ENCODE data around the gene NAA30.
"Not testable (repeated sequence)": the region's sequence is repeated elsewhere in the genome, so short reads cannot be mapped to it uniquely, and the experiment has no call there.

NAA30 gene

DNA sequence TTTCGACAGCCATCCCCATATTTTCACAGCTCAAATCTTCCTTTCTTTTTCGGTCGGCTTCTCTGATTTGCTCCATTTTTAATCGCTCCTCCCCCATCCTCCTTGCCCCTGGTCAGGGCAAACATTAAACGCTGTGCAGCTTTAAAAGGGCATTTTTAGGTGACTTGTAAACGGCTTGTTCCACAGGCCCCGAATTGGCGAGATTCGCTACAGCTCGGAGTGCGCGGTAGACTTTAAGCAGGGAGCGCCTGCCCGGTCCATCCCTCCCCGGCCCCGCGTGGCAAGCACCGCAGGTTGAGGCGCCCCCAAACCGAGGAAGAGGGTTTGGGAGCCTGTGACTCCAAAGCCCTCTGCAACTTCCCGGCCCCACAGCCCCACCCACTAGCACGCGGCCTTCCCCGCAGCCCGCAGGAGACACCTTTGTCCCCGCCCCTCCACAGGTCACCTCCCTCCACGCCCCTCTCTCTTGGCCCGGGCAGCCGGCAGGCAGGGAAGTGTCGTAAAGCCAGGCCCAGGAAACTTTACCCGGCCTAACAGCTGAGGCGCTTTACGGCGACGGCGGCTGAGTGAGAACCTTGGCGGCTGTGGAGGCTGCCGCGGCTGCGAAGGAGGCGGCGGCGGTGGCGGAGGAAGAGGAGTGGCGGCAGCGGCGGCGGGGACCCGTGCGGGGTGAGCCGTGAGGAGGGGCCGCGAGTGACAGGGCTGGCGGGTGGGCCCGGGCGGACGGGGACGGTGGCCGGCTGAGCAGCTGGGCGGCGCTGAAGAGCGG, at the start of gene NAA30:
Gene NAA30, plus strand, starts transcription at position 550 of the 769 bp plus-strand sequence. CDS start 372 bp downstream, outside the sequence.
- peak; percentile 97 for DNase-seq

DNA sequence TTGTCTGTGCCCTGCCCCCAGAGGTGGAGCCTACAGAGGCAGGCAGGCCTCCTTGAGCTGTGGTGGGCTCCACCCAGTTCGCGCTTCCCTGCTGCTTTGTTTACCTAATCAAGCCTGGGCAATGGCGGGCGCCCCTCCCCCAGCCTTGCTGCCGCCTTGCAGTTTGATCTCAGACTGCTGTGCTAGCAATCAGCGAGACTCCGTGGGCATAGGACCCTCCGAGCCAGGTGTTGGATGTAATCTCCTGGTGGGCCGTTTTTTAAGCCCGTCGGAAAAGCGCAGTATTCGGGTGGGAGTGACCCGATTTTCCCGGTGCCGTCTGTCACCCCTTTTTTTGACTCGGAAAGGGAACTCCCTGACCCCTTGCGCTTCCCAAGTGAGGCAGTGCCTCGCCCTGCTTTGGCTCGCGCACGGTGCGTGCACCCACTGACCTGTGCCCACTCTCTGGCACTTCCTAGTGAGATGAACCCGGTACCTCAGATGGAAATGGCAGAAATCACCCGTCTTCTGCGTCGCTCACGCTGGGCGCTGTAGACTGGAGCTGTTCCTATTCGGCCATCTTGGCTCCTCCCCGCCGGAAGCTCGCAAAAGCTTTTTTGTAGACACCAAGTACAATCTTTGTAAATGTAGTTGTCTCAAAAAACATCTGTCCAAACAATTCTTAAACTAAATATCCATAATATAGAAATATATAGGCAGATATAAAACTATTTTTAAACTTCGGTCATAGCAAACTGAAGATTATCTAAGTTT, 46.7 kb upstream of the NAA30 start:
- DNase-seq: not testable (repeated sequence)

DNA sequence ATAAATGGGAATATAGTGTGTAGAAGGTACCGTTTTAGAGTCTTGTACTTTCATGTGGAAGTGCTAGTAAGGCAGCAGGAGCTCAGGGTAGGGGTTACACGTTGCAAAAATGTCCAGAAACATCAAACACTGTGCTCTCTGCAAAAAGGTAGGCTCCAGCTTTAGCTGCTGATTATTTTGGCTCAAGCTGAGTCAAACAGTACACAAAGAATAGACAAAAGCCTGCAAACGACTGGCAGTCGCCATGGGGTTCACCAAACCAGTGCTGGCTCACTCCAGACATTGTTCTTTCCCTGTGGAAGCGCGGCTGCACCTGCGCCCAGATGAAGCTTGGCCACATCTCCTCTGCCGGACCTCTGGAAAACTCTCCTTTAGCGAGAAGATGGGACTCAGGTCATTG, 45.3 kb upstream of the NAA30 start:
- no peak for DNase-seq

DNA sequence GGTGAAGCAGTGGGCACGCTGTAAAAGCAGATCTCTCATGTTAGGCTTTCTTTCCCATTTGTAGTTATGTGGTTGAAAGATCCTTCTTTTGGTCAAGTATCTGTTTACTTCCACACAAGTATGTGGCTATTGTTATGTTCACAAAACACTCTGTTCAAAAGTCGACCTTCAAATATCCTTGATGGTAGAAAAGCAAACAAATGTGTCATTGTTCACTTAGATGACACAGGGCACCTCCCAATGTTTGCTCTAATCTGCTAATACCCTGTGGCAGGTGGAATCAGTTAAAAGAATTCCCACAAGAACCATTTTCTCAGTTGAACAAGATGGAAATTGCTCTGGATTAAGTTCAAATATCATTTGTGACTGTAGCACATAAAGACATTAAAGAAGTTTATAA, 43.6 kb upstream of the NAA30 start:
- DNase-seq: no peak

DNA sequence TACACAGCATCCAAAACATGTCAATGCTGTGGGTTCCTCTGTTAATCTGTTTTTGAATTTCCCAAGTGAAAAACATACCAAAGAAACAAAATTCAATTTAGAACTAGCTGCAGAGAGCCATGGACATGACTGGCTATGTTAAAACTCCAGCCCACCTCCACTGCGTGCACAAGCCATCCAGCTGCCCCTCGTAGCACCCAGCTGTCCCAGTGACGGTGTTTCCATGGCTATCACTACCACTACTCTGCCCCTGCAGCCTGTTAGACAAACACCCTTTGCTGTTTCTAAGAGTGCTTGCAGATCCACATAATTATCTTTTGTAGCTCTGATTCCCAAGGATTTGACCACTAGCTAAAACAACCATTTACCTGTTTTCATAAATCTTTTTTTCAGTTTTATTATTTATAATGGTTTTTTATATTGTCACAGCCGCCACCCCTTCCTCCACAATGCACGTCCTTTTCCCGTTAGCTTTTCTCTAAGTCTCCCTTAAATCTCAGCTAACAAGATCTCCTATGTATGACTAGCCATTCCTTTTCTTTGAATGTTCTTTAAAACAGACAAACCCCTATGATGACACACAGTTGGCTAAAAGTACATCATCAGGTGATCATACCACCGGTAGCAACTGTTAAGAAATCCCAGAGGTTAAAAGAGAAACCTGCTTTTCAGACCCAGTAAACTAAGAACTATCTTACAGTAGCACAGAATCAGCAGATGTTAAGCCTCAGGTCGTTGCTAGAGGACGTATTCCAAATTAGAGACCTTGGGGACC, 37.8 kb upstream of the NAA30 start:
- no peak for DNase-seq

DNA sequence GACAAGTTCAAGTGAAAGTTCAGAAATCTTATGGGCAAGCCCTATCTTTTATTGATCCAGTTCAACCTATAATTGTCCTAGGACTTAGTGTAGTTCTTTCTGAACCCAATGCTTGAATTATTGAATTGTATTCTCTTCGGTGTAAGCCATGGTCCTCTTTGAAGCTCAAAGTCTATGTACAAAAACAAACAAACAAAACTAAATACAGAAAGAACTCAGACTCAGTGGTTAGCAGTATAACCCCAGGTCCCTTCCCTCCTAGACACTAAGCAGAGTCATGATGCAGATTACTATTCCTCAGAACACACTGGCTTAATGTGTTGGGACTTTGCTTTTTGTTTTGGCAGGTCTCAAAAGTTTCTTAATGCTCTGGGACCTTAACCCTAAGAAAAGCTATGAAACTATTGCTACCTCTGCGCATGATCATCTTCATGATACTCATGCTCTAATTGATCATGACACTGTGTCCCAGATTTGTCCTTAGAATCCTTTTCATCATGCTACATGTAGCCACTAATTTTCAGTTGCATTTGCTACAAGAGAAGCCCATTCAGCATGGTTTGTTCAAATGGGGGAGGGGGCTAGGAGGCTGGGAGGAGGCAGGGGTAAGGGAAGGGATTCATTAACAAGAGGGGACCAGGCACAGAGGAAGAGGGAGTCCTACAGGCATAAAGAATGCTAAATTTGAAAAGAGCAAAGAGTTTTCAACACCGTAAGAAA, 35.1 kb upstream of the NAA30 start:
- no peak for DNase-seq

DNA sequence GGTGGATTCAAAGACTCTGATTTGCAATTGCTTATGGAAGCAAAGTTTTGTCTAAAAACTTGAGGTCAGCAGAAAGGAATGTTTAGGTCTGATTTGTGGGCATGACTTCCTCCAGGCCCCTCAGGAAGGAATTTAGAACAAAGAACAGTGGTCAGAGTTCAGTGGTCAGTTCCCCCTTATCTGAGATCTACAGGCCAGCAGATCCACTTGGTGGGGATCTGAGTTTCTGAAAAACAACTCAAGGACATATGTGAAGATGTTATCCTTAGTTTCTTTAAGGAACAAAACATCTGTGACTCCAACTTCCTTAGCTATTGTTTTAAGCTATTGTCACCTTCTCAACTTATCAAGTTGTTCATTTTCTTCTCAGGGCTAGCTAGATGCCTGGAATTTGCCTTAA, 28.0 kb upstream of the NAA30 start:
- no peak for DNase-seq

DNA sequence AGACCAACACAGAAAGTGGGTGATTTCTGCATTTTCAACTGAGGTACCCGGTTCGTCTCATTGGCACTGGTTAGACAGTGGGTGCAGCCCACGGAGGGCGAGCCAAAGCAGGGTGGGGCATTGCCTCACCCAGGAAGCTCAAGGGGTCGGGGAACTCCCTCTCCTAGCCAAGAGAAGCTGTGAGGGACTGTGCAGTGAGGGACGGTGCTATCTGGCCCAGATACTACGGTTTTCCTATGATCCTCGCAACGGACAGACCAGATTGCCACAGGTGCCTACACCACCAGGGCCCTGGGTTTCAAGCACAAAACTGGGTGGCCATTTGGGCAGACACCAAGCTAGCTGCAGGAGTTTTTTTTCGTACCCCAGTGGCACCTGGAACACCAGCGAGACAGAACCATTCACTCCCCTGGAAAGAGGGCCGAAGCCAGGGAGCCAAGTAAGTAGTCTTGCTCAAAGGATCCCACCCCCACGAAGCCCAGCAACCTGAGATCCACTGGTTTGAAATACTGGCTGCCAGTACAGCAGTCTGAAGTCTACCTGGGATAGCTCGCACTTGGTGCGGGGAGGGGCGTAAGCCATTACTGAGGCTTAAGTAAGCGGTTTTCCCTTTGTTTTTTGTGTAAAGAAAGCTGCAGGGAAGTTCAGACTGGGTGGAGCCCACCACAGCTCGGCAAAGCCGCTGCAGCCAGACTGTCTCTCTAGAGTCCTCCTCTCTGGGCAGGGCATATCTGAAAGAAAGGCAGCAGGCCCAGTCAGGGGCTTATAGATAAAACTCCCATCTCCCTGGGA, 25.5 kb upstream of the NAA30 start:
- DNase-seq: no peak

DNA sequence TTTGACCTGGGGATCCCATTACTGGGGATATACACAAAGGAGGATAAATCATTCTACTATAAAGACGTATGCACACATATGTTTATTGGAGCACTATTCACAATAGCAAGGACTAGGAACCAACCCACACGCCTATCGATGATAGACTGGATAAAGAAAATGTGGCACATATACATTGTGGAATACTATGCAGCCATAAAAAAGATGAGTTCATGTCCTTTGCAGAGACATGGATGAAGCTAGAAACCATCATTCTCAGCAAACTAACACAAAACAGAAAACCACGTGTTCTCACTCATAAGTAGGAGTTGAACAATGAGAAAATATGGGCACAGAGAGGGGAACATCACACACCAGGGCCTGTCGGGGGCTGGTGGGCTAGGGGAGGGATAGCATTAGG, 20.2 kb upstream of the NAA30 start:
- DNase-seq: not testable (repeated sequence)

DNA sequence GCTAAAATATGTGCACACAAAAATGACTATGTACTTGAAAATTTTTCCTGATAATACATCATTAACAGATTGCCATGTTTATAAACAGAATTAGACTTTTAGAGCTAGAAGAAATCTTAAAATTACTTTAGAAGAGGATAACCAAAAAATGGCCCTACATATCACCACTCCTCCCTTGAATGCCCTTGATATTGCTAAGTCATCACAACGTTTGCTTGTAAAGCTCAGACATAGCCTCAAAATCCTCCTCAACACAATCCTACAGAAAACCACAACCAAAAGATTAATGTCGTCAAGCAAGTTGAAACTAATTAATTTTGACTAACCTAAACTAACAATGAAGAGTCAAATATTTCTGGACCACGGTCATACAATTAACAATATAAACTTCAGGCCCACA, 19.4 kb upstream of the NAA30 start:
- no peak for DNase-seq

DNA sequence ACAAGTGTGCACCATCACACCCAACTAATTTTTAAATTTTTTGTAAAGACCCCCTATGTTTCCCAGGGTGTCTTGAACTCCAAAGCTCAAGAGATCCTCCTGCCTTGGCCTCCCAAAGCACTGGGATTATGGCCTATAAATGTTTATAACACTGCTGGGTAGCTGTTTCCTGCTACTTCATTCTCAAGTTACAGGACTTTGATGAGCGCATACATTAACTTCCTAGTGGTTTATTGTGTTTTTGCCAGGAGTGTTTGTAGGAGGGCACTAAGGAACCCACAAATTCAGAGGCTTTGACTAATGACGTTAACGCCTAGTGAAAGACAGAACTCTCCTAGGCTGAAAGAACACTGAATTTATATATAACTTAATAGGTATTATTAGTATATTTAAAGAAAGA, 15.2 kb upstream of the NAA30 start:
- DNase-seq: no peak

DNA sequence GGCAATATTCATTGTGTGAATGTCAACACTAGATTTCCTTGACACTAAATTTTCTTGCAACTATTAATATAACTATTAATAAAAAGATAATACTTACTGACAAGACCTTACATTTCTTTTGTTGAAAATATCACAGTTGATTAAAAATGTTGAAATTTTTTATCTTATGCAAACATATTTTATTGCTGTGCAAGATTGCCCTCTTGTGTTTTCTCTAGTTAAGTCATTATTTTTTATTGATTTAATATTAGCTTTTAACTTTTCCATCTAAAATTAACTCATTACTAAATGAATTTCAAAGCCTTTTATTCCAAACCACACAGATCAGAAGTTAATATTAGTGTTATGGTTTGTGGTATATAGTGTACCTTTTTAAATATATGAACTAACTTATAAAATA, 11.7 kb upstream of the NAA30 start:
- DNase-seq: no peak

DNA sequence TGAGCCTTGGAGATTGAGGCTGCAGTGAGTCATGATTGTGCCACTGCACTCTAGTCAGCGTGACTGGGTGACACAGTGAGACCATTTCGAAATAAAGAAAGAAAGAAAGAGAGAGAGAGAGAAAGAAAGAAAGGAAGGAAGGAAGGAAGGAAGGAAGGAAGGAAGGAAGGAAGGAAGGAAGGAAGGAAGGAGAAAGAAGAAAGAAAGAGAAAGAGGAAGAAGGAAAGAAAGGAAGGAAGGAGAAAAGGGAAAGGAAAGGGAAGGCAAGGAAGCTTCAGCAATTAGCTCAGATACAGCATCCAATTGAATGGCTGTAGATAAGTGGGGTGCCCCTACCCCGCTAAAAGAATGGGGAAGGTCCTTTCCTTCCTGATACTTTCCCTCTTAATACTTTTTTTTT, 9.5 kb upstream of the NAA30 start:
- no peak for DNase-seq

DNA sequence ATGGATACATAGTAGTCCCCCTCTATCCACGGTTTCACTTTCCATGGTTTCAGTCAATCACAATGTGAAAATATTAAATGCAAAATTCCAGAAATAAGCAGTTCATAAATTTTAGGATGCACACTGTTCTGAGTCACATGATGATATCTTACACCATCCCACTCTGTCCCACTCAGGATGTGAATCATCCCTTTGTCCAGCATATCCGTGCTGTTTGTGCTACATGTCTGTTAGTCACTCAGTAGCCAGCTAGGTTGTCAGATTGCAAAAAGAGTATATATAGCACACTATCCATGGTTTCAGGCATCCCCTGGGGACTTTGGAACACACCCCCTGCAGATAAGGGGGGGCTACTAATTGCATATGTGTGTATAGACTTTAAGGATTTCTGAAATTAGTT, 8.1 kb upstream of the NAA30 start:
- DNase-seq: no peak

DNA sequence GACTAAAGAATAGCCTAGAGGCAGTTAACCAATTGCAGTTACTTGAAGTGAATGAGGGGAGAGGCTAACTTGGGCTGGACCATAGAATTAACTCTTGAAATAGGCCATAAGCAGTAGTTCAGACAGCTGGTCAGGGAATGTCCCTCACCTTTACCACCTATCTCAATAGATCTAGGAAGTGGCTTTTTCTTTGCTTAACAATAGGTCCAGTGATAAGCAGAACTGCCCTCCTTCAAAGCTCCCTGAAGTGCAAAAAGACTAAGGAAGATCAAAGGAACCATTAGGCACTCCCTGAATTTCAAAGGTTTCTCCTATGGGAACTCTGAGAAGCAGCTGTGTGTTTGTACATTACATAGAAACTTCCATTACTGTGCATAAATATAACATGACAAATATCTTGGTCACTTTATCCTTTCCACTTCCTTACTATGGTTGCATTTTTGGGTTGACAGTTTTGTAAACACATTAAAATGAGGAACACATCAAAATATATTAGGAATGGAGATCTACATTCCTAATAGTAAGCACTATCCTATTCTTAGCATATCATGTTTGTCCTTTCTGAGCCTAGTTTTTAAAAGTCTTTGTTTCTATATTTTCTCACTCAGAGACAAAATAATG, 7.2 kb upstream of the NAA30 start:
- no peak for DNase-seq

DNA sequence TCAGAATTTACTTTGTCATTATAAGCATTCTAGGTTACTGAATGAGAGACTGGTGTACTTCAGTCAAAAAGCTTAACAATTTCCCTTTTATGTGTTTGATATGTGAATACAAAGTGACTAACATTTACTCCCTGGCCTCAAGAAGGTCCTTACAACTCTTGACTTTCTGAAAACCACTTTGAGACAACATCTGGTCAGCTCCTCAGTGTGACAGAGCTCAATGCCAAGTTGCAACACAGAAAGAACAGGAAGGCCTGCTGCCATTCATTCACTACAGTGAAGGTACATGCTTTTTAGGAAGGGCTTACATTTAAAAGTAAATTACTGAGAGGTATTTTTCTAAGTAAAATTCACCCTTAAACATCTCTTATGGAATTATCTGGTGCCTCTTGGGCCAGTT, 2.3 kb upstream of the NAA30 start:
- DNase-seq: no peak

DNA sequence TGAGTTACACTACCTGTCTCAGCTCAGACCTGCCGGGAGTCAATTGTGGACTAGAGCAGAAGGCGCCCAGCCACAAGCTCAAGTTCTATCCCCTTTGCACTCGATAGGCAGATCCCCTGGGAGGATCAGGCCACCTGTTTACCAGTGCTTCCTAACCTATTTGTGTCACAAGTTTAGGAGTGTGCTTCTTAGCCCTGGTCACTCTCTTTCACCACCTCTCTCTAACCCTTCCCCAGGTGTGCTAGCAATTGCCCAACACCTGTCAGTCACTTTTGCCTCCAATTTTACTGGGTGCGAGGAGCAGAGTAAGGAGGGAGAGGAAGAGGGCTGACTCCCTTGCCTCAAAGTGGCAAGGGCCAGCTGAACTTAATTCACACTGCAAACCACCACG, 745 bp upstream of the NAA30 start:
- no peak for DNase-seq

DNA sequence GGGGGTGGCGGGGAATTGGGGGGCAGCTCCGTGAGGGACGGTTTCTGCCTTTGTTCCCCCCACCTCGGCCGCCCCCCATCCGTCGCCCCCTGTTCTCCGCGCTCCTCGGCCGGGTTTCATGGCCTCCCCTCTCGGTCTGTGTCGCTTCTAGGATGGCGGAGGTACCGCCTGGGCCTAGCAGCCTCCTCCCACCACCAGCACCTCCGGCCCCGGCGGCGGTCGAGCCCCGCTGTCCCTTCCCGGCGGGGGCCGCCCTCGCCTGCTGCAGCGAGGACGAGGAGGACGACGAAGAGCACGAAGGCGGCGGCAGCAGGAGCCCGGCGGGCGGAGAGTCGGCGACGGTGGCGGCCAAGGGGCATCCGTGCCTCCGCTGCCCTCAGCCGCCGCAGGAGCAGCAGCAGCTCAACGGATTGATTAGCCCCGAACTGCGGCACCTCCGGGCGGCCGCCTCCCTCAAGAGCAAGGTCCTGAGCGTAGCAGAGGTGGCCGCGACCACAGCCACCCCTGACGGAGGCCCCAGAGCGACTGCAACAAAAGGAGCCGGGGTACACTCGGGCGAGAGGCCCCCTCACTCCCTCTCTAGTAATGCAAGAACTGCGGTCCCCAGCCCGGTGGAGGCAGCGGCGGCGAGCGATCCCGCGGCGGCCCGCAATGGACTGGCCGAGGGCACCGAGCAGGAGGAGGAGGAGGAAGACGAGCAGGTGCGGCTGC, 575 bp downstream of the NAA30 start:
- DNase-seq: peak; percentile 24

DNA sequence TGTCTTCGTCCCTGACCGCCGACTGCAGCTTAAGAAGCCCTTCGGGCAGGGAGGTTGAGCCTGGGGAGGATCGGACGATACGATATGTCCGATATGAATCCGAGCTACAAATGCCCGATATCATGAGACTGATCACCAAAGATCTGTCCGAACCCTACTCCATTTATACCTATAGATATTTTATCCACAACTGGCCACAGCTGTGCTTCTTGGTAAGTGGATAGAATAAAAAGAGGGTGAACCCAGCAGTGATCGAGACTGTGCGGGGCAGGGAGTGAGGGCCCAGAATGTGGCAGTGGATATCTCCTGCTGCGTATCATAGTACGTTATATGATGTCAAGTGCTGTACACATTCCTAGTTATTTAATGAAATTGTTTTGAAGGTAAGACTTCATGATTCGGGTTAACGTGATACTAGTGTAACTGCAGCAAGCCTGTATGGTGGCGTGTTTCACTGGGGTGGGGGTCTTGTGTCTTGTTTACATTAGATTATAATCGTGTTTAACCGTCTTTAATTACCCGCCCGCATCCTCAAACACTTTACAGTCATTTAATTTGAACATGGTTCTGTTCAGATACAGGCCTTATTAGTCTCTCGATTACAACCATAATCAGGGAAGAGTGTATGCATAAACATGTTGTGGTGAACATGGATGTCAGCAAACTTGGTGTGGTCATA, 1.3 kb downstream of the NAA30 start:
- DNase-seq: no peak

DNA sequence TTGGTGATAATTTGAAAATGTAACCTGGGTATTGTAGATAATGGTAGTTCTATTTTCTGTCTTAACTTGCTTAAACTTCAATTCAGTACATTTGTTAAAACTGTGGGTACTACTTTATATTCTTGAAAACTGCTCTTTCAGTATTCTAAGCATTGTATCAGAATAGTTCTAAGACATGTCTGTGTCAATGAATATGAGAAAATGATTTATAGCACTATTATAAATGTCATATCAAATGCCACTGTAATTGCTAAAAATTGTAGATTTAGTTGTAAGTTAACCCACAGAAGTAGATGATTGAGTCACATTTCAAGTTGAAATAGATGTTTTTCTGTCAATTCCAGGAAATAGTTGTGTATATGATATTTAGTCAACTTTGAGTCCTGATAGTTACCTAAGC, 2.4 kb downstream of the NAA30 start:
- no peak for DNase-seq

Data from CD4-positive, alpha-beta T cell treated with Interleukin-15 for 1 hour (primary cell).